ENCODE results near the gene LMBR1L. TPM values are rescaled to one million over a fixed set of nuclear protein-coding genes. Genes with fewer than 3 reads are reported as not detected.
"Not testable (repeated sequence)": the region's sequence is repeated elsewhere in the genome, so short reads cannot be mapped to it uniquely, and the experiment has no call there.

Gene LMBR1L, protein sequence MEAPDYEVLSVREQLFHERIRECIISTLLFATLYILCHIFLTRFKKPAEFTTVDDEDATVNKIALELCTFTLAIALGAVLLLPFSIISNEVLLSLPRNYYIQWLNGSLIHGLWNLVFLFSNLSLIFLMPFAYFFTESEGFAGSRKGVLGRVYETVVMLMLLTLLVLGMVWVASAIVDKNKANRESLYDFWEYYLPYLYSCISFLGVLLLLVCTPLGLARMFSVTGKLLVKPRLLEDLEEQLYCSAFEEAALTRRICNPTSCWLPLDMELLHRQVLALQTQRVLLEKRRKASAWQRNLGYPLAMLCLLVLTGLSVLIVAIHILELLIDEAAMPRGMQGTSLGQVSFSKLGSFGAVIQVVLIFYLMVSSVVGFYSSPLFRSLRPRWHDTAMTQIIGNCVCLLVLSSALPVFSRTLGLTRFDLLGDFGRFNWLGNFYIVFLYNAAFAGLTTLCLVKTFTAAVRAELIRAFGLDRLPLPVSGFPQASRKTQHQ
- 45.4 and 47.4 TPM in 2 replicates for total RNA-seq

DNA sequence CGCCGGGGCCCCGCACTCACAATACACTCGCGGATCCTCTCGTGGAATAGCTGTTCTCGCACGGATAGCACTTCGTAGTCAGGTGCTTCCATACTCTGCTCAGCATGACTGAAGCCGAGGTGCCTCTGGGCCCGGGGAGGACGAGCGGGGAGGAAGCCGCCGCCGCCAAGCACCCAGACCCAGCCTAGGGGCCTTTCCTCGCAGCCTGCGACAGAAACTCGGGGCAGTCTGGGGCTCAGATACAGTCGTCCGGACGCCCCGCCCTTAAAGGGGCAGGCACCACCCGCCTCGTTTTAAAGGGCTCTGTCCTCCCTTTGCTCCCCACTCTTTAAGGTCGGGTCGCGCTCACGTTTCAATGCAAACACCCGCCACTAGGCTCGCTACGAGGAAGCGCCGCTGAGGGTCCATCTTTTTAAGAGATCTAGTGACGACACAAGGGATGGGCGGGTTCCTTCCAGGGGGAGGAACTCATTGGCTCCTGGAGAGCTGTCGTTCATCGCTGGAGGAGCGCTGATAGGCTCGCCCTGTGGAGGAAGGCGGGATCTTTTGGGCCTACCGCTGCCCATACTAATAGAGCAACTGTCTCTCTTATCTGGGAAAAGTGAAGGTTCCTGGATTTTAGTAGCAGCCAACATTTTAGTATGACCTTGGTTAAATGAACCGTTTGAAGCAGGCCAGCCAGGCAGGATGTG, at the start of gene LMBR1L:
LMBR1L (minus strand) TSS at position 384 of the 692 bp plus-strand sequence; CDS start at position 92, 292 bp downstream.
- intact Hi-C loops (cut with micrococcal nuclease), result loop anchor here (1.0 to 2.0 kb wide), 4 partner anchors 20 to 79 kb away; partner anchors contain the start of gene TUBA1A

DNA sequence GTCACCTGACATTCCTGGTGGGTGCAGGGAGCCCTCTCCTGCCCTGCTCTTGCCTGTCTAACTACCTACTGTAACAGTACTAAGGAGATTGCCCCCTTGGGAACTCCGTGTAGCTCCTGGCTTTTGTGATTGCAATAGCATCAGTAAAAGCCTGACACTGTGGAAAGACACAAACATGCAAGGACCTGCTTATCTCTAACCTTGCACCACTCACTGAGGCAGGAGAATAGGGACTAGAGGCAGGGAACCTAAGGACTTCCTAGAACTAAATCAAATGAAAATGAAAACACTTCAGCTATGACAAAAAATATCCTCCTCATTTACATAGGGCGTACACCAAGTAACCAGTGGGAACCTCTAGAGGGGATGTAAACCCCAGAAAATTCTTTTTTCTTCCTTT, 49.8 kb upstream of the LMBR1L start:
- intact Hi-C loops (cut with micrococcal nuclease), result no loop called here

DNA sequence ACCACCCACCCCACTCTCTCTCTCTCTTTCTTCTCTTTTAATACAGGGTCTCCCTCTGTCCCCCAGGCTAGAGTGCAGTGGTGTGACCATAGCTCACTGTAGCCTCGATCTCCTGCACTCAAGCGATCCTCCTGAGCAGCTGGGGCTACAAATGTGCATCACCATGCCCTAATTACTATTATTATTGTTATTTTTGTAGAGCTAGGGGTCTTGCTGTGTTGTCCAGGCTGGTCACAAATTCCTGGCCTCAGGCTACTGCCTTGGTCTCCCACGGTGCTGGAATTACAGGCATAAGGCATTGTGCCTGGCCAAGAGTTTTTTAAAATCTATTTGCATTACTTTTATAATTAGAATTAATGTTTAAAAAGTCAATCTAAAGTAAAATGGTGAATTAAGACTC, 43.6 kb upstream of the LMBR1L start:
- intact Hi-C loops (cut with micrococcal nuclease), result no loop called here

DNA sequence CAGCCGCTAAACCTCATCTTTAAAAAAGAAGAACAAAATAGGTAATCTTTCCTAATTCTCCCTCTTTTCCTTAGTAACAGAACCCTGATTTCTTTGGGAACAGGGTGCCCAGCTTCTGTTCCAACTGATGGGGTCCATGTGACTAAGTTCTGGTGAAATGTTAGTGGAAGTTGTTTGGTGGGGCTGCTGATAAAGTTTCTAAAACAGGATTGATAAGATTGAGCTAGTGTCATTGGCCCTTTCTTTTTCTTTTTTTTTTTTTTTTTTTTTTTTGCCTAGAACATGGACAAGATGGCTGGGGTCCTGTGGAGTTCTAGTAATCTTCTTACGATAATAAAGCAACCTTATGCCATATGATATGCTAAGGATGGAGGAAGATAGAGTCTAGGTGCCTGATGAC, 36.7 kb upstream of the LMBR1L start:
- intact Hi-C loops (cut with micrococcal nuclease), result no loop called here

DNA sequence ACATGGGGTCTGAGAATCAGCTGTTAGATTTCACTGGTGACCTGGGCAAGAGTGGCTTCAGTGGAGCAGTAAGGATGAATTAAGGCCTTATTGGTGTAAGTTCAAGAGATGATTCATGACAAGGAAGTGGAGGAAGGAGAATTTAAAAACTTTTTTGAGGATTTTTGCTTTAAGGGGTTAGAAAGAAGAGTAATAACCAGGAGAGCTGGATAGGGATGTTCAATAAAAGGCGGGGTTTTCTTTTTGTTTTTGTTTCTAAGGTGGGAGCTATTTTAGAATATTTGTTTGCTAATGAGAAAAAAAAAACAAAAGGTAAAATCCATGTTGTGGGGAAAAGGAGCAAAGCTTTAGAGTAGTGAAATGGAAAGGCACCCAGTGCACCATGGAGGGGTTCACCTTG, 35.8 kb upstream of the LMBR1L start:
- intact Hi-C loops (cut with micrococcal nuclease), result no loop called here

DNA sequence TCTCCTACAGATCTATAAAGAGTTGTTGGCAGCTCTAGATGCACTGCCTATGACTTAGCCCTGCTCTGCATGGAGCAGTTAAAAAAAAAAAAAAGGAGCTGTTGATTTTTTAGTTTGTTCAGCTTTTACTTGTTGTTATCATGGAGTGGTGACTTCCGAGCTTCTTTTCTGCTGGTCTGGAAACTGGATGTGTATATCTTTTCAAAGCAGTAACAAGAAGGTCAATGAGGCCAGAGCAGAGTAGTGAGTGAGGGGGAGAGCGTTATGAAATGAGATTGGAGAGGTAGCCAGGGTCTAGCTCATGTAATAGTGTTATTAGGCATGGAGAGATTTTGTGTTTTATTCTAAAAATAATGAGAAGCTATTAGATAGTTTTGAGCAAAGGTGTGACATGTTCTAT, 33.7 kb upstream of the LMBR1L start:
- intact Hi-C loops (cut with micrococcal nuclease), result no loop called here

DNA sequence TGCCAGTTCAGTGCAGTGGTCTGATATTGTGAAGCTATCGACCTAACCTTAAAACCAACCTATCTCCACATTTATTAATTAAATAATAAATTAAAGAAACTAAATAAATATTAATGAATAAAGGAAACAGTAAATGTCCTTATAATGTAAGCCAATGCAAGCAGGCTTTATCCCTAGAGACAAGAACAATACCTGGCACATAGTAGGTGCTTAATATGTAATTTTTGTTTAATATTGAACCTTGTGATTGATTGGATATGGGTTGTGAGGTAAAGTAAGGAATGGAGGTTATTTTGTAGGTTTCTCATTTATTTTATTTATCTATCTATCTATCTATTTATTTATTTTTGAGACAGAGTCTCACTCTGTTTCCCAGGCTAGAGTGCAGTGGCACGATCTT, 28.4 kb upstream of the LMBR1L start:
- intact Hi-C loops (cut with micrococcal nuclease), result no loop called here

DNA sequence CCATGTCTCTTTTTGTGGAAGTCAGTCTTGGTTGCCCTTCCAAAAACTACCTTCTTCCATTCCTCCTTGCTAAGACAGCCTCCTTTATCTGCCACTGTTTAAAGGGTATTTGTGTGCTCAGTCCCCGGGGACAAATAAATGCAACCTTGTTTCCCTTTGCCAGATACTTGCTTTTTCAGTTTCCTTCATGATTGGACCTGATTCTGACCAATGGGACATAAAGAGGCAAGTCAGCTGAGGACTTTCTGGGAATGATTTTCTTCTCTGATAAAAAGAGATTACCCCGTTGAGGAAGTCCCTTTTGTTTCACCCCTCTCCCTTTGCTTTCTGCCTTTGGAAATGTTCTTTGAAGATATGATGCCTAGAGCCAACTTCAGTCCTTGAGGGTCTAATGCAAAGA, 27.9 kb upstream of the LMBR1L start:
- intact Hi-C loops (cut with micrococcal nuclease), result no loop called here

DNA sequence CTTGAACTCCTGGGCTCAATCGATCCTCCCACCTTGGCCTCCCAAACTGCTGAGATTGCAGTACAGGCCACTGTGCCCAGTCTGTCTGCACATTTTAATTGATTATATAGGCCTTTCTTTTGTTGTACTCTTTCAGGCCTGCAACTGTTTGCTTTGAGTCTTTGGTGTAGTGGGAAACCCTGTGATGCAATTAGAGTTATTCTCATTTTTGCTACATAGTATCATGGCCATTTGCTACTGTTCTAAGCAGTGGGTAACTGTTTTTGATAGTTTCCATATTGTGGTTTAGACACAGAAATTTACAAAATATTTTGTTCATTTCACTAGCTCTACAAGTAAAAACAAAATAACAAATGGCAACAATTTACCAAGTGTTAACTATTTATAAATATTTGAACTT, 26.8 kb upstream of the LMBR1L start:
- intact Hi-C loops (cut with micrococcal nuclease), result no loop called here

DNA sequence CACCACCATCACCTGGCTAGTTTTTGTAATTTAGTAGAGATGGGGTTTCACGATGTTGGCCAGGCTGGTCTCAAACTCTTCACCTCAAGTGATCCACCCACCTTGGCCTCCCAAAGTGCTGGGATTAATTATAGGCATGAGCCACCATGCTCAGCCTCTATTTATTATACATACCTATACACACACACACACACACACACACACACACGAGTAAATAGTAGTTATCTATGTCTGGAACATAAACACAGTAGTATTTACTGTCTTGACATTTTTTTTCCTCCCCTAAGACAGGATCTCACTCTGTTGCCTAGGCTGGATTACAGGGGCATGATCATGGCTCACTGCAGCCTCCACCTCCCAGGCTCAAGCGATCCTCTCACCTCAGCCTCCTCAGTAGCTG, 26.4 kb upstream of the LMBR1L start:
- intact Hi-C loops (cut with micrococcal nuclease), result not testable (repeated sequence)

DNA sequence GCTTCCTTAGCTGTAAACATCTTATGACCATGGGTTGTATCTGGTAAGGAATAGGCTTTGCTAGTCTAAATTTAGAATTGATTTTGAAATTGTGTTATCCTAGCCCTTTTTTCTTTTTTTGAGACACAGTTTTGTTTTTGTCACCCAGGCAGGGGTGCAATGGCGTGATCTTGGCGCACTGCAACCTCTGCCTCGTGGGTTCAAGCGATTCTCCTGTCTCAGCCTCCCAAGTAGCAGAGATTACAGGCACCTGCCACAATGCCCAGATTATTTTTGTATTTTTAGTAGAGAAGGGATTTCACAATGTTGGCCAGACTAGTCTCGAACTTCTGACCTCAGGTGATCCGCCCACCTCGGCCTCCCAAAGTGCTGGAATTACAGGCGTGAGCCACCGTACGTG, 22.9 kb upstream of the LMBR1L start:
- intact Hi-C loops (cut with micrococcal nuclease), result loop anchor here (5.0 kb wide), 1 partner anchor 609 kb away; the partner anchor contains the start of gene TMBIM6

DNA sequence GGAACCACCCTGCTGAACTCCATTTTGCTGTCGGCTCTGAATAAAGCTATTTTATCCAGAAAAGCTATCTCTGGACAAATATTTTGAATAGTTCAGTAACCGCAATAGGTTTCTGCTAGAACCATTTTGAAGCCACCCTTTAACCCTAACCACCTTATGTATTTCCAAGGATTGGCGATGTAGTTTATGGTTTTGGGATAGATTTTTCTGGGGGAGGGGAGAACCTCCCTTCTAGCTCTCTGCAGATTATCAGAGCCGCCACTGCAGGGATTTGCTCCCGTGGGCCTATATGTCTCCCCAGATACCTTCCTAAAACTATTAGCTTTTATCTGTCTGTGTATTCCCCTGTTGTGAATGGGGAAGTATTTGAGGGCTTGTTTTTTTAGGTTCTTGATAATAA, 22.4 kb upstream of the LMBR1L start:
- intact Hi-C loops (cut with micrococcal nuclease), result loop anchor here (5.0 kb wide), 1 partner anchor 609 kb away; the partner anchor contains the start of gene TMBIM6

DNA sequence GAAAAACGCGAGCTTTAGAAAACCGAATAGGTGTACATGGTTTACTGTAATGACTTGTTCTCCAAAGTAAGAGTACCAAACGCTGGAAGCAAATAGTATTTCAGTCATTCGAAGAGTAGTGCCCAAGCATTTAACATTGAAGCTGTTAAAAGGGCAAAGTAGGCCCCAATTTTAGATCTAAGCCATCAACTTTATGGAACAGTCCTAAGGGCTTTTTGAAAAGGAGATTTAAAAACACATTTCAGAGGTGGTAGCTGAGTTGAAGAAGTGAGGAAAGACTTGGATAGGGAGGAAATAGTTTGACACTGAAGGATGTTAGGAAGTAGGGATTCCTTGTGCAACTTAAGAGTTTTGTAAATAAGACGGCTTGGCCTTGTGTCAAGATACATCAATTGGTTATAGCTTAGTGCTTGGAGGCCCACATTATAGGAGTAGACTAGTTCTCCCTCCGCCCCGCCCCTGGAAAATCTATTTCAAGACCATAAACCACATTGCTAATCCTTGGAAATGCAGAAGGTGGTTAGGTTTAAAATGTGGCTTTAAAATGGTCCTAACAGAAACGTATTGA, 21.3 kb upstream of the LMBR1L start:
- intact Hi-C loops (cut with micrococcal nuclease), result loop anchor here (1.0 to 5.0 kb wide), 4 partner anchors 71 to 610 kb away; partner anchors contain the start of genes KMT2D, TMBIM6 and TUBA1C

DNA sequence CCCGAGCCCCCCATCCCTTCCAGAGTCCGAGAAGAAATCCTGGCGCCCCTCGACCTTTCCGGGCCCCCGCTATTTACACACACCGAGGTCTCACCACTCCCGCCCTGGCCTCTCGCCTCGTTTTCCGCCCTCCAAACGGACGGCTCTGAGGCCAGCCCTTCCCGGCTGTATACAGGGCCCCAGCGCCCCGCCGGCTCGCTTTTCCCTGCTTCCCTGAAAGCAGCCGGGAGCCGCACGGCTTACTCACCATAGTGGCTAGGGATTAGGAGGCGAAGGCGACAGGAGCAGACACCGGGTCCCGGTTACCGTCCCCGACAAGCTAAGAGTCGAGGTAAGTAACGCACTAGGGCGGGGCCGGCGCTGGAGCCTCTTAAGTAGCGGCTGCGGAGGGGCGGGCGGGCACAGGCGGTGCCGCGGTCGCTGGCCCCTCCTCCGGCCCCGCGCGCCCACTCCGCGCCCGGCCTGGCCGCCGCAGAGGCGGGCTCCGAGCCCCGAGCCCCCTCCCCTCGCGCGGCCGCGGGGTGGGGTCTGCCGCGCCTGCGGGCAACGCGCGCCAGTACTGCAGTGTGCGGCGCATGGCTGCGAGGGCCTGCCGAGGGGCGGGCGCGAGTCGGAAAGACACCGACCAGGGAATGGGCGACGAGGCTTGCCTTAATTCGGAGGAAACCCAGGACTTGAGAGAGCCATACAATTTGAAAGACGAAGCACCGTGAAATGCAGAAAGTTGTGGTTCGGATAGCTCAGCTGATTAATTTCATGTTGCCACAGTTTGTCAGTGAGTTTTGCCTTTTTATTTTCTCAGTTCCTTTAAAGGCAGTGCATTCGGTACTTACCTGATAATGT, 20.6 kb upstream of the LMBR1L start, which contains the start of gene TUBA1B:
TUBA1B (minus strand) TSS at position 345 of the 843 bp plus-strand sequence; CDS start at position 250, 95 bp downstream.
- intact Hi-C loops (cut with micrococcal nuclease), result loop anchor here (1.0 to 5.0 kb wide), 4 partner anchors 70 to 611 kb away; partner anchors contain the start of genes KMT2D, TMBIM6 and TUBA1C

DNA sequence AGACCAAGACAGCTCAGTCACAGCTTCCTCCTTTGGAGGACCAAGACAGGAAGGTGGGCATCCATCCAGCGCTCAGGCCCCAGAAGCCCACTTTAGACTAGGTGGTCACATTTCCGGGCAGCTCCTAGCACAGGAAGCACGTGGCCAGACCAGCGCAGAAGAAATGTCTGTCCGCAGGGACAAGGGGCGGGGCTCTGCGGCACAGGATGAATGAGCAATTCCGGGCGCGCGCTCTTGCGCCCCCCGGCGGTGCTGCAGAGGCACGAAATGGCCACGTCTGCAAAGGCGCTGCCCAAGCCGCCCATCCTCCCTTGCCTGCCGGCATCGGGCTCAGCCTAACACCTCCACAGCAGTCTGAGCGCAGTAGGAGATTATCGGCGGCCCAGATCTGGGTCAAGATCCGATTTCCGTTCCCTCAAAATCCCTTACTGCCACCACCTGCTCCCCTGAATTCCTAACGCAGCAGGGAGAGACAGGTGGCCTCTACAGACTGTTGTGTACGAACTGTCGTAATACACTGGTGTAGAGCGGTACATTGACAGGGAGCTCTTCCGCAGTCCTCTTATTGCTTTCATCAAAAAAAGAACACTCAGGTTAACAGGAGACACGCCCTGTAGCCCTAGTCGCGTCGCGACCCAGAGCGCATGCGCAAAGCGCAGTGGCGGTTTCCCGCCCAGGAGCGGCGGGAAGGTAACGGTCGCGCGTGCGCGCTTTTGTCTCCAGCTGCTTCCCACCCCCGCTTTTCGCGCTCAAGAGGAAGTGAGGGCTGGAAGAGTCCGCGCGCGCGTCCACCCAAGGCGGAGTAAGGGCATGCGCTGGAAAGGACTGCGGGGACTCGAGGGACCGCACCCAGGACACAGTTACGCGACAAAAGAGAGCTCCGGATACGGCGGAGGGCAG, 19.8 kb upstream of the LMBR1L start:
- intact Hi-C loops (cut with micrococcal nuclease), result loop anchor here (1.0 to 5.0 kb wide), 9 partner anchors 20 to 612 kb away; partner anchors contain the start of genes KMT2D, LMBR1L, PRKAG1 and TMBIM6

DNA sequence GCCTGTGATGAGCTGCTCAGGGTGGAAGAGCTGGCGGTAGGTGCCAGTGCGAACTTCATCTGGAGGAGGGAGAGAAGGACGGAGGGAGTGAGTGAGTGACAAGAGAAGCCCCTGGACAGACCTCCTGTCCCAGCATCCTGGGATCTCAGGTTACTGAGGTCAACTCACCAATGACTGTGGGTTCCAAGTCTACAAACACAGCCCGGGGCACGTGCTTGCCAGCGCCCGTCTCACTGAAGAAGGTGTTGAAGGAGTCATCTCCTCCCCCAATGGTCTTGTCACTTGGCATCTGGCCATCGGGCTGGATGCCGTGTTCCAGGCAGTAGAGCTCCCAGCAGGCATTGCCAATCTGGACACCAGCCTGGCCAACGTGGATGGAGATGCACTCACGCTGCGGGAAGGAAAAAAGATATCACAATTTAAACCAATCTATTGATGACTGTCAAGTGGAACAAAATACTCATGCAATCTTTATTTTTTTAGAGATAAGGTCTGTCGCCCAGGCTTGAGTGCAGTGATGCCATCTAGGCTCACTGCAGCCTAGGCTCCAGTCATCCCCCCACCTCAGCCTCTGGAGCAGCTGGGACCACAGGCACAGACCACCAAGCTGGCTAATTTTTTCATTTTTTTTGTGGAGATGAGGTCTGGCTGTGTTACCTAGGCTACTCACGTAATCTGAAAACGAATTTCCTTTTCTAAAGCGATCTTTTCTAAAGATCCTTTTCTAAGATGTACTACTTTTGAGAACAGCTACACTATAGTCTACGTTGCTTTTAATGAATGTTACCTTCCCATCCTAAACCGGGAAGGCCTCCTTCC, 18.9 kb upstream of the LMBR1L start:
- intact Hi-C loops (cut with micrococcal nuclease), result loop anchor here (1.0 to 5.0 kb wide), 7 partner anchors 19 to 613 kb away; partner anchors contain the start of genes KMT2D, LMBR1L, PRKAG1 and TMBIM6

DNA sequence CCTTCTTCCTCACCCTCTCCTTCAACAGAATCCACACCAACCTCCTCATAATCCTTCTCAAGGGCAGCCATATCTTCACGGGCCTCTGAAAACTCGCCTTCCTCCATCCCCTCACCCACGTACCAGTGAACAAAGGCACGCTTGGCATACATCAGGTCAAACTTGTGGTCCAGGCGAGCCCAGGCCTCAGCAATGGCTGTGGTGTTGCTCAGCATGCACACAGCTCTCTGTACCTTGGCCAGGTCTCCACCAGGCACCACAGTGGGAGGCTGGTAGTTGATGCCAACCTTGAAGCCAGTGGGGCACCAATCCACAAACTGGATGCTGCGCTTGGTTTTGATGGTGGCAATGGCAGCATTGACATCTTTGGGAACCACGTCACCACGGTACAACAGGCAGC, 17.3 kb upstream of the LMBR1L start:
- intact Hi-C loops (cut with micrococcal nuclease), result not testable (repeated sequence)

Measured in T-helper 2 cell treated with Interferon-gamma antibody and Interleukin-4, amounts not matched to agents 100 ng/mL and 5 ng/mL, for 36 hours (primary cell).